ENCODE measurements around the gene CCDC3. TPM values are rescaled to one million over a fixed set of nuclear protein-coding genes. Genes with fewer than 3 reads are reported as not detected.
"Not testable (repeated sequence)": the region's sequence is repeated elsewhere in the genome, so short reads cannot be mapped to it uniquely, and the experiment has no call there.

CCDC3 gene
- total RNA-seq, 2 experiments from 2014 or later = not detected

DNA sequence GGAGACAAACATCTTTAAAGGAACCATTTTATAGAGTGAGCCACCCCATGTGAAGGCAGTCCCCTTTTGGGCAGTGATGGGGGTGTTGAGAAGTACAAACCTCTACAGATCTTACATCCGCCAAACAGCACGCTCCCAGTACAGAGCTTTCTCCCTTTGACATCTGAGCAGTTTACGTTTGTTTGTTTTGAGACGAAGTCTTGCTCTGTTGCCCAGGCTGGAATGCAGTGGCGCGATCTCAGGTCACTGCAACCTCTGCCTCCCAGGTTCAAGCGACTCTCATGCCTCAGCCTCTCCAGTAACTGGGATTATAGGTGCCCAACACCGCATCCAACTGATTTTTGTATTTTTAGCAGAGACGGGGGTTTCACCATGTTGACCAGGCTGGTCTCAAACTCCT, 128.9 kb downstream of the CCDC3 start:
- Mint-ChIP-seq H3K9me3 (no peaks in the 10 kb centered on the region), H3K4me1 (no peaks in the 10 kb centered on the region), H3K36me3 (no peaks in the 10 kb centered on the region), H3K27ac (no peak overlapping the region), H3K4me3 (no peak overlapping the region), H3K27me3 (peaks cover 2% of the 10 kb centered on the region)
- ATAC-seq (ENCODE audit: low read depth) (no peak), DNase-seq (no peak)
- POLR2A ChIA-PET = no interaction called here

DNA sequence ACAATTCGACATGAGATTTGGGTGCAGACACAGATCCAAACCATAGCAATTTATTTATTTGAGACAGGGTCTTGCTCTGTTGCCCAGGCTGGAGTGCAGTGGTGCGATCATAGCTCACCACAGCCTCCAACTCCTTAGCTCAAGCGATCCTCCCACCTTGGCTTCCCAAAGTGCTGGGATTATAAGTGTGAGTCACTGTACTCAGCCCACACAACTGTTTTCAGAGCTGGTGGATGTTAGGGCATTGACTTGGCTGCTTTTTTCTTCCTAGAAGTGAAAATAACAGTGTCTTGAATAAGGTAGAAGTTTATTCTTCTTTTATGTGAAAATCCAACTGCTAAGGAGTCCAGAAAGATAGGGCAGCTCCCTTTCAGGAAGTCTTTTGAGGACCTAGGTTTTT, 132.1 kb downstream of the CCDC3 start:
- no peaks in the 10 kb centered on the region for H3K36me3 Mint-ChIP-seq
- POLR2A ChIA-PET = no interaction called here
- no peaks in the 10 kb centered on the region for H3K4me1 Mint-ChIP-seq
- no peak overlapping the region for H3K27ac Mint-ChIP-seq
- no peak overlapping the region for H3K4me3 Mint-ChIP-seq
- DNase-seq (no peak), ATAC-seq (ENCODE audit: low read depth) (no peak)
- H3K27me3 Mint-ChIP-seq = peaks cover 5% of the 10 kb centered on the region
- no peaks in the 10 kb centered on the region for H3K9me3 Mint-ChIP-seq

DNA sequence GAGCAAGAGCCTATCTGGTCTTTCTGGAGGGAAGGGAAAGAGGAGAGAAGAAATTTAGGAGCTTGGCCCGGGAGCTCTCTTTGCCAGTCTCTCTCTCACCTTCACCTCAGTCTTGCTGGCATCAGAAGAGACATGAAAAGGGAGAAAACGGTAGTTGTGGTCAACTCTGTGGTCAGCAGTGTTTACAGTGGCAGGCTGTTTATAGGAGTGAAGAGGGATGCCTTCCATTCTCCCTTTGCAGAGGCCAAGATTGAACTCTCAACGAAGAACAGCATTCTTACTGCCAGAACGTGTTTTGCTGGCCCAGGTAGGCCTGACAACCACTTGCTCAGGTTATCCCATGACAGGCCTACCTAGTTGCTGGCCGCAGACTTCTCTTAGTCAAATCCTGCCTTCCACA, 133.3 kb downstream of the CCDC3 start:
- ATAC-seq (ENCODE audit: low read depth) = no peak
- no peak for DNase-seq
- no peaks in the 10 kb centered on the region for H3K4me1 Mint-ChIP-seq
- no peak overlapping the region for H3K27ac Mint-ChIP-seq
- H3K36me3 Mint-ChIP-seq = no peaks in the 10 kb centered on the region
- no peak overlapping the region for H3K4me3 Mint-ChIP-seq
- H3K9me3 Mint-ChIP-seq = no peaks in the 10 kb centered on the region
- H3K27me3 Mint-ChIP-seq = peaks cover 5% of the 10 kb centered on the region
- POLR2A ChIA-PET = no interaction called here

DNA sequence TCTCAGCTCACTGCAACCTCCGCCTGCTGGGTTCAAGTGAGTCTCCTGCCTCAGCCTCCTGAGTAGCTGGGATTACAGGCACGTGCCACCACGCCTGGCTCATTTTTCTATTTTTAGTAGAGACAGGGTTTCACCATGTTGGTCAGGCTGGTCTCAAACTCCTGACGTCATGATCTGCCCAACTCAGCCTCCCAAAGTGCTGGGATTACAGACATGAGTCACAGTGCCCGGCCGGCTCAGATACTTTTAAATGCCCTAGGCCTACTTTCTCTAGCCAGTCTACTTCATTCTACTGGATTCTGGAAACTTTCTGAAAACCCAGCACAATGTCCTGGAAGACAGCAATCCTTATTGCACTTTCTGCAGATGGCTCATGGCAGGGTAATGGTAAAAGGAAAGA, 136.0 kb downstream of the CCDC3 start:
- H3K4me3 Mint-ChIP-seq; H3K36me3 Mint-ChIP-seq; DNase-seq; H3K9me3 Mint-ChIP-seq; POLR2A ChIA-PET; ATAC-seq (ENCODE audit: low read depth); H3K4me1 Mint-ChIP-seq; H3K27ac Mint-ChIP-seq; H3K27me3 Mint-ChIP-seq: not testable (repeated sequence)

DNA sequence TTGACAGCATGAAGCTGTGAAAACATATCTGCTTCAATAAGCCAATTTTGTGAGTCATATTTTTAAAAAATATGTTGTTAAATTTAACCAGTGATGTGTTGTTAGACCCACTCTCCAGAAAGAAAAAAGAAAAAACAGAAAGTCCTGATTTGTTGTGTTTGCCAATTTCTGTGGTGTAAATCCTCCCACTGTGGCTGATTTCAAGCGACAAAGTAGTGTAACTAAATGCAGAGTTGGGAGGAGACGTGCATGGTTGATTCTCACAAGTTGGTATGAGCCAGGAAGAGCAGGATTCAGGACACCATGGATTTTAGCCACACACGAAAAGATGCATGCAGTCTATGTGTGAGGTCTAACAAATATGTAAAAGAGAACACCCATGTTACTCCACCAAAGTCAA, 139.1 kb downstream of the CCDC3 start:
- Mint-ChIP-seq H3K36me3 (no peaks in the 10 kb centered on the region), H3K4me3 (no peak overlapping the region), H3K27ac (no peak overlapping the region), H3K27me3 (peaks cover 26% of the 10 kb centered on the region), H3K9me3 (no peaks in the 10 kb centered on the region), H3K4me1 (no peaks in the 10 kb centered on the region)
- ATAC-seq (ENCODE audit: low read depth) = no peak
- no peak for DNase-seq
- POLR2A ChIA-PET = no interaction called here

DNA sequence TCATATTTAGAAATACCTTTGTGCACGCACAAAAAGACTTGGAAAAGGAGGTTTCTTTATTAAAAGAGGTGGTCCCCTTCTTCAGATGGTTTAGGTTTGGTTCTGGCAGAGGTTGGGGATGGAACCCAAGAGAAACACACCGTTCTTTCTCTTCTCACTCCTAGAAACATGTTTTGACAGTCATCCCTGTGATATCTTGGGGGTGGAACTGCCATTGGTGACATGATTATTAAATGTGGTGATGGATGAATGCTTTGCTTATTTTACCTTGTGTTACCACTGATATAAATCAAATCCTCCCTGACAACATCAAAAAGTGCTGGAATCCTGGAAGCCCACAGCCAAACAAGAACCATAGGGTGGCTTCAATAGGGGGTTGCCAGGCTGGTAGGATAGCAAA, 146.5 kb downstream of the CCDC3 start:
- no peak for DNase-seq
- POLR2A ChIA-PET = no interaction called here
- H3K27me3 Mint-ChIP-seq = peaks cover 25% of the 10 kb centered on the region
- no peak for ATAC-seq (ENCODE audit: low read depth)
- no peaks in the 10 kb centered on the region for H3K9me3 Mint-ChIP-seq
- H3K4me1 Mint-ChIP-seq = no peaks in the 10 kb centered on the region
- no peak overlapping the region for H3K27ac Mint-ChIP-seq
- no peak overlapping the region for H3K4me3 Mint-ChIP-seq
- H3K36me3 Mint-ChIP-seq = no peaks in the 10 kb centered on the region

DNA sequence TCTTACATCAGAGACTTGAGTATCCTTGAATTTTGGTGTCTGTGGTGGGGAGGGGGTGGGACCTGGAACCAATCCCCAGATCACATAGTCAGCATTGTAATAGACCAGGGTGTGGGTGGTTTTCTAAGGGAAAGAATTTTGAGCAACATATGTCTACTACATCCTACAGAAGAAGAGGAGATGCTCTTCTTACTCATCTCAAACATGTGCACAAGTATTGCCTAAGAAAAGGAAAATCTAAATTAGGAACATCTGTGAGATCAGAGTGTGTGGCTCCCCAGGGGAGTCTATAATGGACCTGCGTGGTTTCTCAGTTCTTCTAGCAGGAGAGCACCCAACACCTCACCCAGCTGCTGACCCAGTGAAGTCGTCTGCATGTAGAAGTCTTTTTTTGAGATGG, 148.8 kb downstream of the CCDC3 start:
- DNase-seq (no peak), ATAC-seq (ENCODE audit: low read depth) (no peak)
- Mint-ChIP-seq H3K4me3 (no peak overlapping the region), H3K9me3 (no peaks in the 10 kb centered on the region), H3K36me3 (no peaks in the 10 kb centered on the region), H3K27me3 (peaks cover 17% of the 10 kb centered on the region), H3K27ac (no peak overlapping the region), H3K4me1 (no peaks in the 10 kb centered on the region)
- POLR2A ChIA-PET = no interaction called here

DNA sequence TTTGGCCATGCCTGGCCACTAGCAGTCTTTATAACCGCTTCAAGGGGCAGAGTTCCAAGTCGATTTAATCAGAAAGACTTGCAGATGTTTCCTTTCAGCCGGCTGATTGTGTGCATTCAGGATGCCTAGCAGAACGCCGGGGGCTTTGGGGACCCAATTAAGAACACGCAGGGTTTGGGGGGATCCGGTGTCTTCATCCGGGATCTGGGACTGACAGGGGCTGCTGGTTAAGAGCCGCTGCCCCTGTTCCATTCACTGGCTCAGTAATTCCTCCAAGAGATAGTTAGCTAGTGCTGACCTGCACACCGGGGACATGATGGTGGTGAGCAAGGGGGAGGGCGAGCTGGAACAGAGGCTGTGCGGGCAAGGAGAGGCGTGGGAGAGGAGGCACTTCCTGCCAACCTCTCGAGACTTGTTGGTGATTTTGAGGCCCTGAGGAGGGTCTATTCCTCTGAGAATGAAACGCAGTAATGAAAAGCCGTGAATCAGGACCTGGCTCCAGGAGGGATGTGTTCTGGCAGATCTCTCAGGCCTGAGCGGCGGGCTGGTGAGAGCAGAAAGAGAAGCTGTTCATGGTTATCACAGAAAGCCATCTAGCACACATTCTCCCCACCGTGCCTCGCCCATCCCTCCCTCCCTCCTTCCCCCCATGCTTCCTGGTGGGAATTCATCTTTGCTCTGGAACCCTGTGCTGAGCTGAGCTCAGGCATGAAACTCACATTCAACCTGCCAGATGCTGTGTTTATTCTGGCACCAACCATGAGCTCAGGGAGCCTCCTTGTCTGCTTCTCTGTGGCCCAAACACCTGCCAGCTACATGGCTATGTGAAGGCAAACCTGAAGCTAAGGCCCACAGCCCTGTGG, 152.0 kb downstream of the CCDC3 start:
- Mint-ChIP-seq H3K27ac (no peak overlapping the region), H3K36me3 (no peaks in the 10 kb centered on the region), H3K27me3 (peaks cover 16% of the 10 kb centered on the region), H3K4me1 (no peaks in the 10 kb centered on the region), H3K9me3 (no peaks in the 10 kb centered on the region), H3K4me3 (no peak overlapping the region)
- ATAC-seq (ENCODE audit: low read depth) (no peak), DNase-seq (no peak)
- POLR2A ChIA-PET = no interaction called here

DNA sequence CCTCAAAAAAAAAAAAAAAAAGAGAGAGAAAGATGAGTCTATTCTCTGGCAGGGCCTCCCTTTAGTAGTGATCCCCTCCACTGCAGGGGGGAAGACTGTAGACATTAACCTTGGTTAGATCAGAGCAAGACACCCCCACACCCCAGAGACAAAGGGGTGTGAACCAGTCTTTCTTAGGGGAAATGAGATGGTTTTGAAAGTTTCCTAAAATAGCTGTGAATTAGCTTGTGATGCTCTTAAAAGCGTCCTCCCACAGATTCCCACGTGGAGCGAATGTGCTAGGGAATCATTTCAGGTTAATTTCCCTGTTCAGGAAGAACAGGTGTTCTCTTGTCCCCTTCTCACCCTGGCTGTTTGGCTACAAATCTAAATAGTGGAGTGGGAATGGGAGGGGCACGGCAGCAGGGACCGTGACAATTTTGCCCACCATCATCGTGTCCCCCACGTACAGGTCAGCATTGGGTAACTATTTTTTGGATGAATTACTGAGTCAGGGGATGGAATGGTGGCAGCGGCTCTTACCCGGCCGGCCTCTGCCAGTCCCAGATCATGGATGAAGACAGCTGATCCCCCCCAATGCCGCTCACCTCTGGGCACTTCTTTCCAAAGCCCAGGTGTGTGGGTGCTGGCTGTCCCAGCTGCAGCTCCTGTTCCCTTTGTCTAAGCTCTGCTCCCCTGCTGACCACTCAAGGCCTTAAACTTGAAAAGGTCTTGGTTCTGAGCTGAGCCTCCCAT, 152.9 kb downstream of the CCDC3 start:
- DNase-seq (no peak), ATAC-seq (ENCODE audit: low read depth) (no peak)
- no peaks in the 10 kb centered on the region for H3K36me3 Mint-ChIP-seq
- POLR2A ChIA-PET = no interaction called here
- H3K27ac Mint-ChIP-seq = no peak overlapping the region
- no peak overlapping the region for H3K4me3 Mint-ChIP-seq
- H3K4me1 Mint-ChIP-seq = no peaks in the 10 kb centered on the region
- H3K9me3 Mint-ChIP-seq = no peaks in the 10 kb centered on the region
- peaks cover 13% of the 10 kb centered on the region for H3K27me3 Mint-ChIP-seq

DNA sequence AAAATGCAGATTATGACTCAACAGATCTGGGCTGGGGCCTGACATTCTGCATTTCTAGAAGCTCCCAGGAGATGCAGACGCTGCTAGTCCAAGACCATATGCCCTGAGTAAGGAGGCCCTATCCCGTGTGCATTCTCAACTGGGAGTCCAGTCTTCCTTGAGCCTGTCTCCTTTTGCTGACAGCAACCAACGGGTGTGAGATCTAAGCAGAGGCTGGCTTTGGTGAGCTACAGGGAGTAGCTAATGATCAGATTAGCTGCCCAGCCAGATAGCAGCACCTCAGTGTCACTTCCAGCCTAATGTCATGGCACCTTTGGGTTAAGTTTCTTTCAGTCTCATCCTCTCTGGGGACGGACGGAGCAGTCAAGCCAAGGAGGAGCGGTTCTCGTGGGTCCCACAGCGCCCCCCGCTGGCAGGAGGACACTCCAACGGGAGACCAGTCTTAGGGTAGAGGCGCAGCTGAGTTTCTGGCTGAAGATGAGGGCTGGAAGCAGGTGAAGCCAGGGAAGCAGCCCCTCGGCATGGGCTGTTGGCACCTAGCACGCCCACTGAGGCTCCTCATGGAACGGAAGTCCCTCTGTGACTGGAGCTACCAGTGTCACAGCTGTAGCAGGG, 154.0 kb downstream of the CCDC3 start:
- ATAC-seq (ENCODE audit: low read depth) (no peak), DNase-seq (no peak)
- H3K27ac Mint-ChIP-seq = no peak overlapping the region
- no peaks in the 10 kb centered on the region for H3K4me1 Mint-ChIP-seq
- no peak overlapping the region for H3K4me3 Mint-ChIP-seq
- no peaks in the 10 kb centered on the region for H3K9me3 Mint-ChIP-seq
- POLR2A ChIA-PET = no interaction called here
- peaks cover 13% of the 10 kb centered on the region for H3K27me3 Mint-ChIP-seq
- no peaks in the 10 kb centered on the region for H3K36me3 Mint-ChIP-seq

DNA sequence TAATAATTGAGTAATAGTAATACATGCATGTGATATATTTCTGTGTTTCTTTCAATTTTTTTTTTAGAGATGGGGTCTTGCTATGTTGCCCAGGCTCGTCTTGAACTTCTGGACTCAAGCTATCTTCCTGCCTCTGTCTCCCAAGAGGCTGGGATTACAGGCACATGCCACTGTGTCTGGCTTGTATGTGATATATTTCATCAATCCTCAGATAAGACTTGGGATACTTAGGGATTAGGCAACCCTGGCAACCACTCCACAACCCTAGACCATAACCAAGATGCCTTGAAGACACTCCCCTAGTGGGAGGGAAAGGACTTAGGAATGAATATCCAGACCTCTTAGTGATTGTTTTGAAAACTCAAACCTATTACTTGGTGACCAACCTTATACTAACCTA, 154.8 kb downstream of the CCDC3 start:
- H3K27me3 Mint-ChIP-seq = peaks cover 13% of the 10 kb centered on the region
- no peak overlapping the region for H3K4me3 Mint-ChIP-seq
- ATAC-seq (ENCODE audit: low read depth) (no peak), DNase-seq (no peak)
- POLR2A ChIA-PET = no interaction called here
- H3K4me1 Mint-ChIP-seq = no peaks in the 10 kb centered on the region
- H3K9me3 Mint-ChIP-seq = no peaks in the 10 kb centered on the region
- H3K36me3 Mint-ChIP-seq = no peaks in the 10 kb centered on the region
- no peak overlapping the region for H3K27ac Mint-ChIP-seq

Data from activated naive CD8-positive, alpha-beta T cell treated with anti-CD3 and anti-CD28 coated beads, Interleukin-2, amount 10 ng/mL, durations not matched to agents 7 days and 5 days (primary cell).